CD4-positive, alpha-beta T cell treated with Interleukin-6 at 100 ng/mL for 8 hours (primary cell): ENCODE data around the gene ENAM.
"Not testable (repeated sequence)": the region's sequence is repeated elsewhere in the genome, so short reads cannot be mapped to it uniquely, and the experiment has no call there.

Experiments
- DNase-seq: peaks from one replicate; pipeline ENCODE4 v3.0.0-alpha.2; 2020; ENCODE audit warnings: mixed read lengths, low spot score

Gene ENAM

DNA sequence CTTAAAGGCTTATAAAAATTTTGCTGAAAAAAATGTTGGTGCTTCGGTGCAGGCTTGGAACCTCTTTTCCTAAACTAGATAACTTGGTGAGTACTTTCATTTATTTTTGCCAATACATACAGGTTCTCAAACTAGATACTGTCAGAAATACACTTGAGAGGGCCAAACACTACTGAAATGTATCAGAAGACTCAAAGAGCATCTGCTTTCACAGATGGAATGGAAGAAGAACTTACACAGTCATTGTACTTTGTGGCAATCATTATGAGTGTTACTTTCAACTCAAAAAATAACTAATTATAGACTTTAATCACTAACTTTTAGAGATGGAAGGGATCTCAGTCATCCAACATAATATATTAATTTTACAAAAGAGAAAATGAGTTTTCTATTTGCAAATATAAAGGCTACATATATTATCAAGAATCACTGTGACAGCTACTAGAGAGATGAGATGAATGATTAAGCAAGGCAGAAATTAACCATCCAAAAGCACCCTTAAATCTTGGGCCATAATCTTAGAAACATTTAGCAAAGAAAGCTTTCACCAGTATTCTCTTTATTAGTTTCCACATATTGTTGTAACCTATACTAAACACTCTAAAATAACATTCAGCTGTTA is 1.0 kb downstream of the ENAM start:
- DNase-seq, result no peak

DNA sequence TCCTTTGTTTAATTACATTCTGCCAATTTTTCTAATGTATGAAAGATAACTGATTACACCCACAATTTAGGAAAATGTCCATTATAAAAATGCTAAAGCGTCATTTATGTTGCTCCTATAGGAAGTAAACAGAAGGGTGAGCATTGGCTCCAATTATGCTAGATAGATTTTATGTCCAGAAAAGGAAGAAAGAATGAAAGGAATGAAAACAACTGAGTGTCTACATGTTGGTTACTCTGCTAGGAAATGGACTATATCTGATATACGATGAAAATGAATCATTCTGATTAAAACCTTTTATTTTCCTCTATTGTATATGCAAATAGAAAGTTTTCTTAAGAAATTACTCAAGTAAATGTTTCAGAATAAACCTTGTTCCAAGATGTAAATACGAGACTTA is 1.6 kb downstream of the ENAM start:
- no peak for DNase-seq

DNA sequence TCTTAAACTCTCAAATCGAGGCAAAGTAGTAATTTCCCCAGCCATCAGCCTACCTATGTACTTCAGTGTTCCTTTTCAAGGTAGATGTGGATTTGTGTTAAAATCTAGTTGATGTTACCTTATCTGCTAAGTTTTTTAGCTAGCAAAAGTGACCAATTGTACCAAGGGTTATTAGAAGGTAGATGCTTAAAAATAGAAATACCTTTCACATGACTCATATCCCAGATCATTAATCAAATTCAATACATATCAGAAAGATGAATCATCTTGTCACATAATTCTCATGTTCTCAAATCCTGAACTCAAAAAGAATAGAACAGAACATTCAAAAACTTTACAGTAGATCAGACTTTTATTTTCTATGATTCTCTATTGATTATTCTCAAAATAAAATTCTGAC is 3.5 kb downstream of the ENAM start:
- no peak for DNase-seq

DNA sequence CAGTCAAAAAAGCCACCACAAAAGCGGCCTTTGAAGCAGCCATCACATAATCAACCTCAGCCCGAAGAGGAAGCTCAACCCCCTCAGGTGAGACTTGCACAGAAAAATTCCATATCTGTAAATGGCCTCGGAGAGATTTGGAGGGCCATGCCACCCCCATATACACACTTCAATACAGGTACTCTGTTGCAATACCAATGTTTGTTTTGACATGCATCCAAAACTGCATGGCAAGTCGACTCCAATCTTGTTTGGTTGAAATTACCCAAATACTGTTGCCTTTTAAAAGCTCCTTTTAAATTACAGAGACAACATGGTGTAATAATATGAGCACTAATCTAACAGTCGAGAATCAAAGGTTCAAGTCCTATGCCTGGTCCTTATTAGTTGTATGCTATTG is 5.9 kb downstream of the ENAM start:
- DNase-seq, result no peak

DNA sequence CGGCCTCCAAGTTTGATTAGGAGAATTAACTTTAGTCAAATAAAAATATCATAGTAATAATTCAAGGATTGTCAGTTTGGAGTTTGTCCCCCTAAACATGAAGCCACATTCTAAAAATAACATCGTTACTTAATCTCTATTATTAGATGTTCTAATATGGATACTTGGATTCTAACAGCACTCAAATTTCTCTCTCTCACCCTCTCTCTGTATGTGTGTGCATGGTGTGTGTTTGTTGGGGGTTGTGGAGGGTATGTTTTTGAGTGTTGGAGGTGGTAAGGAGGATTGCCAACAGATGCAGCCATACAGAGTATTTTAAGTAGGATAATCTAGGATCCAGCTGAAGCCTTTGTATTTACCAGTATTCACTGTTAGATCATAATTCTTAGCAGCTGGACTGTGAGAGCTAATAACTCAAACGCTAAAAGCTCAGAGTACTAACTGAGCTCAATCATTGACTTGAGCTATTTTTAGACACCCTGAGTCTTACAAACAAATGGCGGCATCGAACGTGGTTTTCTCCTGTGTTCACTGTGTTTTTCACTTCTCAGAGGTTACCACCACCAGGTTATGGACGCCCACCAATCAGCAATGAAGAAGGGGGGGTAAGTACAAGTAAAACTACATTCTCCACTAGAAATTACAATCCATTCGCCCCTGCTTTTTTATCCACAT is 8.8 kb downstream of the ENAM start:
- DNase-seq, result no peak

DNA sequence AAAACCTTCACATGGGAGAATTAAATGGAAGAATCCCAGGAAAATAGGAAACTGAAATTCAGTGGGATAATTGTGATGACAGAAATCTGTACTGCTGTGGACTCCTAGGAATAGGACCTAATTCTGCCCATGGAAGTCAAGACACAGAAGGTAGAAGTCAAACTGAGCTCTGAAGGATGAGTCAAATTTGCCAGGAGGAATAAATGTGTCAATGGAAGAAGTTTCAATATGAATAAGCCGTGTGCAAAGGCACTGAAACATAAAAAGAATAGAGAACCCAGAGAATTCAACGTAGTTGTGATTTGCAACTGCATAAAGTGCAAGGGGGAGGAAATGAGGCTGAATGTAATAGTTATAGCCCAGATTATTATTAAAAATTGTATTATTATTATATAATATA is 11.6 kb downstream of the ENAM start:
- no peak for DNase-seq

DNA sequence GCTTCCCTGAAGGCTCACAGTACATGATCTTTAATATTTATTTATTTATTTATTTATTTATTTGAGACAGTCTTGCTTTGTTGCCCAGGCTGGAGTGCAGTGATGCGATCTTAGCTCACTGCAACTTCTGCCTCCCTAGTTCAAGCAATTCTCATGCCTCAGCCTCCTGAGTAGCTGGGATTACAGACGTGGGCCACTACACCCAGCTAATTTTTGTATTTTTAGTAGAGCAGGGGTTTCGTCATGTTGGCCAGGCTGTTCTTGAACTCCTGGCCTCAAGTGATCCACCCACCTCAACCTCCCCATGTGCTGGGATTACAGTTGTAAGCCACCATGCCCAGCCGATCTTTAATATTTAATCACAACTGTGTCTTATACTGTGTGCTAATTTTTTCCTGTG is 22.2 kb downstream of the ENAM start:
- not testable (repeated sequence) for DNase-seq

DNA sequence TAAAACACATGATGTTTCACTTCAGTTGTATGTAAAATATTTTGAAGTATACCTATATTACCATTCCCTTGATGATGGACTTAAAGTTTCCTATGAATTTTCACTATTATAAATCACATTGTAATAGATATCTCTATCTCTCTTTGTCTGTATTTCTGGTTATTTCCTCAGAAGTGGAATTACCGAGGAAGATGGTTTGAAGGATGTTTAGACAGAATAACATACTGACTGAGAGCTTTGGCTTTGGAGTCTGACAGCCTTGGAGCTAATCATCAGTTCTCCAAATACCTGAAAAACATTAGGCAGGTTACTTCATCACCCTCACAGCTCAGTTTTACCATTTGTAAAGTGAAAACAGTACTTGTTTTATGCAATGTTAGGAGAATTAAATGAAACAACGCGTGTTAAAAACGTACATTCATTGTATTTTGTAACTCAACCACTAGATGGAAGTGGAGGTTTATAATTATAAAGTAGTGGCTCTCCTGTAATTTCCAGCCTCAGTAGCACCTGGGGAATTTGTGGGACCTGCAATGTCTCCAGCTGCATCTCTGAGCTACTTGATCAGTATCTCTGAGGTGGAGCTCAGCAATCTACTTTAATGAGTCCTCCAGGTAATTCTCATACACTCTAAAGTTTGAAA is 23.4 kb downstream of the ENAM start:
- DNase-seq, result peak; percentile 2

DNA sequence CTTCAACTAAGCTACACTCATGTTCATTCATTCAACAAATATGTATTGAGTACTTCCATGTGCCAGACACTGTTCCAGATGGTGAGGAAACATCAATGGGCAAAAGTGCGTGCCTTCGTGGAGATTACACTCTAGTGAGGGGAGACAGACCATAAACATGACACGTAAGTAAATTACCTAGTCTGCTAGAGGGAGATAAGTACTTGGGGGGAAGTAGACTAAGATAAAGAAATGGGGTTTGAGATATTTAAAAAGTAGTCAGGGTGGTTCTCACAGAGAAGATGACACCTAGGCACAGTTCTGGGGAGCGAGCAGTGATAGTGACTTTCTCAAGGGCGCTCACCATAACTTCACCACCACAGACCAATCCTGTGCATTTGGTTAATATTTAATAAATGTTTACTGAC is 26.1 kb downstream of the ENAM start:
- DNase-seq, result no peak

DNA sequence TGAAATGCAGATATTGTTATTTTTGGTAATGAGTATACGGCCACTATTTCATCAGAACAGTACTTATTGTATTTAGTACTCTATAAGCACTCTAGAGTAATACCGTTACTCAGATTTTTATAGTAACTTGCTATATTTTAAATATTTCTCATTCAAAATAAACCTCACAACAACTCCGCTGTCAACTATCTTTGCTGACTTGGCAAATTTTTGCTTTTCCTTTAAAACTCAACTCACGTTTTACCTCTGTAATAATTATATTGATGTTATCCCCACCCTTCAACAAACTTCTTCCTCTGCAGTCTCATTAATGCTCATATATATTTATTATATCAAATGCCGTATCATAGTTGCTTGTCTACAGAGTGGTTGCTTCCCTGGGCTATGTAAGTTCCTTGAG is 28.8 kb downstream of the ENAM start:
- no peak for DNase-seq

DNA sequence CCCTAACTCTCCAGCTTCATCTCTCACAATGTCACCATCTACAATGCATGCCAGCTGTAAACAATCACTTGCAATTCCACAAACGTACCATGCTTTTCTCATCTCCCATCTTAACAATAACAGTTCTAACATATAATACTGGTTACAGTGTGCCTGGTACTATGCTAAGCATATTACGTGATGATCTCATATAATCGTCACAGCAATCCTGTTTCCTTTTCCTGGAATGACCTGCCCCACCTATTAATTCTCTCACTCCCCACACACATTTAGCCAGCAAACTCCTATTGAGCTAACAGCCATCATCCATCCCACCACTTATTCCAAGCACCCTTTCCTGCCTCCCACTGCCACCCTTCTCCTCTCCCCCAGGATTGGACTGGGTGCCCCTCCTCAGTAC is 29.9 kb downstream of the ENAM start:
- DNase-seq, result no peak

DNA sequence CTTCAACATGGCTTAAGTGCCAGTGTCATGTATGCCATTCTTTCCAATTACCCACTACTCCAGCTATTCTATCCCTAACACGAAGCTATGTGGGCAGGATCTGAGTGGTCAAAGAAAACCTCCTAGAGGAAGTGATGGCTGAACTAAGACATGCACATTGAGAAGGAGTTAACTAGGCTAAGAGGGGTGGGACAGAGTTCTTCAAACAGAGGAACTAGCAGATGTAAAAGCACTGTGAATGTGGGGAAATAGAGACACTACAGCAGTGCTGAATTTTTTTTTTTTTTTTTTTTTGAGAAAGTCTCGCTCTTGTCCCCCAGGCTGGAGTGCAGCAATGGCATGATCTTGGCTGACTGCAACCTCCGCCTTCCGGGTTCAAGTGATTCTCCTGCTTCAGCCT is 31.6 kb downstream of the ENAM start:
- DNase-seq, result no peak

DNA sequence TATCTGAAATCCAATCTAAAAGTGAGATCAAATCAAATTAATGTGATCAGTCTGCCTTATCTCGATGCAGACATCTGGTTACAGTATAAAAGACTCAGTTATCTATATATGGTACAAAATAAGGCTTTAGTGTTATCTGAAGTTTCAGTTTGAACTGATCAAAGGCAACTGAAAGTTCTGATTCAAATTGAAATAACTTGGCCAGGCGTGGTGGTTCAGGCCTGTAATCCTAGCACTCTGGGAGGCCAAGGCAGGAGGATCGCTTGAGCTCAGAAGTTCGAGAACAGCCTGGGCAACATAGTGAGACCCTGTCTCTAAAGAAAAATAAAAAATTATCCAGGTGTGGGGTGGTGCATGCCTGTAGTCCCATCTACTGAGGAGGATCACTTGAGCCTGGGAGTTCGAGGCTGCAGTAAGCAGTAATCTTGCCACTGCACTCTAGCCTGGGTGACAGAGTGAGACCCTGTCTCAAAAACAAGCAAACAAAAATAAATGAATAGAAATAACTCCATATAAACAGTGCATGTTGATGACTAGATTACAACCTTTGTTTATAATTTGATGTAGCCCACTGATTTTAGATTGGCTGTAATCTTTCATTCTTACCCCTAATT is 32.9 kb downstream of the ENAM start:
- DNase-seq, result not testable (repeated sequence)

DNA sequence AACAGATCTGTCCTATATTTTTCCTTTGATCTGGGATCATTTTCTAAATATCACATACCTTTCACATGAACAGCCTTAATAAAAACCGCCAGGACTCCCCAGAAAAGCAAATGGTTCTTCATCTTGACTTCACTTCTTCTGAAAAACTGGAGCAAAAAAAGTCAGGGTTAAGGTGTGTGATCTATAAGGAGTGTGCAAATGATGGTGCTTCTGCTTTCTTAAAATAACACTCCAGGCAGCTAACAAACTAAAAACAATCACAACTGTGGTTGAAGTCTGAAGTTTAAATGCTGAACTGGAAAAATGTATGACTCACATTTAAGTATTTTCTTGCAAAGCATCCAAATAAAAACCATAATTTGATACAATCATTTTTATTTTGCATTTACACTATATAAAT is 37.8 kb downstream of the ENAM start, which contains the start of gene JCHAIN:
Gene JCHAIN (minus strand): TSS at position 140 of the 400 bp plus-strand sequence. CDS start 18 bp downstream, at position 122.
- DNase-seq, result no peak

DNA sequence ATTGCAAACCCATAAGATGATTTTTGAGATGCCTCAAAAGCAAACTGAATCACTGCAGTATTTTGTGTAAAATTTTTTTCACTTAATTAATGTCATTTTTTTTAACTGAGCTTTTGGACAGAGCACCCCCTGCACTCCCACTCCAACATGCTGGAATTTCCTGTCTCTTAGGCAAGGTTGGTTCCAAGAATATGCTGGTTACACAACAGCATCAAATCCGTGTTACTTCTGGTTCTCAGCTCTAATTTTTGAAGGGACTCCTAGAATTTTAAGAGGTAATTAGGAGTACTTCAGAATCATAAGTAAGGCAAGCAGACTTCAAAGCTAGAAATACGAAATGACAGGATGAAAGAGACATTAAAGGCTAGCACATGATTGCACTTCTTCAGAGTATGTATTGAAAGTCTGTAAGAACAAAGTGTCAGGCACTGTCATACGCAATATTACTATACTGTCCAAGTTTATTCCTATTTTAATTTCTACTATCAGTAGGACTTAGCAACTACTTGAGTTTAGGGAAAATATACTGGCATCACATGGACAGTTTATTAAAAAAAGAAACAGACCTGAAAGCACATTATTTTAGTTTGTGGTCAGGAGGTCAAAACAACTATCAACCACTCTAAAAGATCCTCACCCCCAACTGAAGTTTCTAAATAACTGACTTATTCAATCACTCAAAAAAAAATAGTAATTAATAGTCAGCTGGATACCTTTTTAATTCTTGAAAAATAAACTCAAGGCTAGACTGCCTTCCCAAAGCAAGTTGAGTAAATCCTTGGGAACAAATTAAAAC is 39.4 kb downstream of the ENAM start:
- DNase-seq, result no peak

DNA sequence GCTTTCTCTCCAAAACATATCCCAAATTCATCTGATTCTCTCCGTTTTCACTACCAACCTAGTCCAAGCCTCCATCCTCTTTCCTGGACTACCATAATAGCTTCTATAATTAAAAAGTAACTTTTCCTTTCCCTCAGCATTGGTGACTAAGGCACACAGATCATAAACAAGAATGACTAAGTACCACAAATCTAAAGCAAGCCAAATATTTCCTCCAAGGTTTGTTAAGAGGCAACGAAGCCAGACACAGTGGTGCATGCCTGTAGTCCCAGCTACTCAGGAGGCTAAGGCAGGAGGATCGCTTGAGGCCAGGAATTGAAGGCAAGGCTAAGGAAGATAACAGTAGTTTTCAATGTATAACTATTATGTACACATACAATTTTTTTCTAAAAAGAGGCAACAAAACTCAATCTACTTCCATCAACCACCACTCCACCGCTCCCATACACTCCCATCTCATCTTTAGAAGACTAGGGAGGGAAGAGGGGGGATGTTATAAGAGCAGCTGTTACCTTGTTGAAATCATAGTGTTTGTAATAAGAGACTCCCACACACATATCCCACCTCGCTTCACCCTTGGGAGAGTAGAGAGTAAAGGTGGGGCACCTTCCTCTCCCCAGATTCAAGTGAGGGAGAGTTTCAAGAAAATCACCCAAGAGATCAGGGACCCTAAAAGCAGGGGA is 41.9 kb downstream of the ENAM start:
- DNase-seq, result no peak

DNA sequence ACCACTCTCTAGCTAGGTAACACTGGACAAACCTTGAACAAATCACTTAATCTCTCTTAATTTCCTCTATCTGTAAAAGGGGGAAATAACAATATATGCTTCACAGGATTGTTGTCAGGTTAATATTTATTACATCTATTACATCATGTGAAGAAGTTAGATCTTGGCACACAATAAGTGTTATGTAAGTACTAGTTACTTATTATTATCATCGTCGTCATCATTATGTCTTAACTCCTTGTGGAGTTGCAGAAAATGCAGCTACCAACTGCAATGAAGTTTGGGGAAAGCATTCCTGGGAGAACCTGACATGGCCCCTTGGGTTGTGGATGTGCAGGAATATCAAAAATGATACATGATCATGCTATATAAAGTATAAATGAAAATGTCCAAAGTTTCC is 42.5 kb downstream of the ENAM start:
- no peak for DNase-seq

DNA sequence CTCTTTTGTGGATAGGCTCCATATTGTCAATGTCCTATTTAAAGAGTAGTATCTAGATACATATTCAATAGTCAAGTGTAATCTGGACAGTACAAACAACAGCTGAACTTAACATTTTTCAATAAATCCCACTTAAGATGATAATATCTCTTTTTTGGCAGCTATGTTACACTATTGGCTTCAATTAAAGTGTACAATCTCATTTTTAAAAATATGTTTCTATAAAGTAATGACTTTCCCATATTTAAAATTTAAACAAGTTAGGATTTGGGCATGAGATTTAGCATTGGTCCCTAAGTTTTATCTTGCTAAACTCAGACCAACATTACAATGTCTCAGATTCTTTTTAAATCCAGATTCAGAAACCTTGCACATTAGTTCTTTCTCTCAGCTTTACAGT is 45.6 kb downstream of the ENAM start:
- DNase-seq, result no peak

DNA sequence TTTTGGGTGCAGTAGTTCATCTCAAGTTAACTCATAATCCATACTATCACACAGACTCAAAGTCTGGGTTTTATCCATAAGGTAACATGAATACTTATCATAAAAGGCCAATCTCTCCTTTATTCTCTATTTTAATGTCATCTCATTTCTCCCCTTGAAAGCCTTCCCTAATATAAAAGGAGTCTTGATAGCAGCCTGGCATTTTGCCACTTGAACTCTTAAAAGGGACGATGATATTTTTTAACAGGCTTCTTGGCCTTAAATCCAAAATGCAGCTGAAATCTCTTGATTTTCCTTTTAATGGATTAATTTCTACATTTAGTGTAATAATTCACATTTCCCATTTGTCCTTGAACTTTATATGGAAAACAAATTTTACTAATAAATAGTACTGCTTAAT is 46.2 kb downstream of the ENAM start:
- DNase-seq, result no peak

DNA sequence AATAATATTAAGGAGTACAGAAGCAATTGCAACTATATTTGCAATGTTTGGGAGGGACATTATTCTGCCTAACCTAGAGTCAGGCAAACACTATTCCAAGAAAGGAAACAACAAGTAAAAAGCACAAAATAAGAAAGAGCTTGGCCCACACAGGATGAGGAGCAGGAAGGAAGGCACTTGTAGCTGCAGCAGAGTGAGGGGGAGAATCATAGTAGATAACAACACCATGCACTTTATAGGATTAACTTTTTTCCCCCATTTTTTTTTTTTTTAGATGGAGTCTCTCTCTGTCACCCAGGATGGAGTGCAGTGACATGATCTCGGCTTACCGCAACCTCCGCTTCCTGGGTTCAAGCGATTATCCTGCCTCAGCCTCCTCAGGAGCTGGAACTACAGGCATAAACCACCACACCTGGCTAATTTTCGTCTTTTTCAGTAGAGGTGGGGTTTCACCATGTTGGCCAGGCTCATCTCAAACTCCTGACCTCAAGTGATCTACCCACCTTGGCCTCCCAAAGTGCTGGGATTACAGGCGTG is 48.1 kb downstream of the ENAM start:
- no peak for DNase-seq

DNA sequence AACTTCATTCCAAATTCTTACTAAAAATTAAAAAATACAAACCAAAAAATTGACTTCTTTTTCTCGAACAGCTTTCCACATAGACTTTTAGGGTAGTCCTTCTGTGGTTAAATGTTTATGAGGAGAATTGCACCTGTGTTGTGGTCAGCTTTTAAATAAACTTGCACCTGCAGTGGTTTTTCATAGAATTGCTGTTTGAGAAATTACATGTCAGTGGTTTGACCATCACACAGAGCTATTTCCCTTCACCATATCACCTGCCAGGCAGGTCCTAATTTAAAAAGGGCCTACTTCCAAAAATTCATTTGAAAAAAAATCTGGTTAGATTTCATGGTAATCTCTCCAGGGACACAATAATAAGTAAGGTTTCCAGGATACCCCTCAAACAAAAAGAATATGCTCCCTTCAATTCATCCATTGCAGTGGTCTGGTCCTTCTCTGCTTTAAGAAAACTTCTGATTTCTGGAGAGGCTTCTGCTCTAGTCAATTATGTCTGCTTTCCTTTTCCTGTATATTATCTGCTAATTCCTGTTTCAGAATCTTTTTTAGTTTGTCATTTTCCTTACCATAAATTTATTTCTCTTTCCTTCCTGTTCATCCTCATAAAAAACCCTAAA is 49.9 kb downstream of the ENAM start:
- no peak for DNase-seq
